HEK293T (cell line): Measurements from ENCODE around the gene GPD1L.

ENCODE experiments used
- BHLHE40 ChIP-seq: fragments of 450-650 bp; IDR thresholded peaks from 2 replicates; pipeline ENCODE4 v1.6.1; 2016; ENCODE audit warnings: mild to moderate bottlenecking, moderate library complexity, borderline replicate concordance
- FOXK2 ChIP-seq: fragments of 450-650 bp; IDR thresholded peaks from 2 replicates; pipeline ENCODE4 v1.6.1; 2016; ENCODE audit warnings: mild to moderate bottlenecking
- FOXM1 ChIP-seq: fragments of 450-650 bp; IDR thresholded peaks from 2 replicates; pipeline ENCODE4 v1.6.1; 2017; ENCODE audit warnings: mild to moderate bottlenecking, borderline replicate concordance
- HDGF ChIP-seq: fragments of 450-650 bp; IDR thresholded peaks from 2 replicates; pipeline ENCODE4 v1.6.1; 2017; ENCODE audit warnings: antibody characterized with exemption, borderline replicate concordance
- L3MBTL2 ChIP-seq: fragments of 450-650 bp; conservative IDR thresholded peaks from 2 replicates; pipeline ENCODE4 v1.6.1; 2016; ENCODE audit warnings: mild to moderate bottlenecking
- SP1 ChIP-seq: fragments of 450-650 bp; IDR thresholded peaks from 2 replicates; pipeline ENCODE4 v1.6.1; 2017
- TARDBP ChIP-seq: fragments of 450-650 bp; IDR thresholded peaks from 2 replicates; pipeline ENCODE4 v1.6.1; 2016

GRCh38 chr3:32154205-32154579 lies 47.8 kb downstream of the GPD1L start:
- TF ChIP-seq L3MBTL2 (no peak), FOXM1 (no peak), BHLHE40 (no peak), TARDBP (no peak), SP1 (no peak), HDGF (no peak), FOXK2 (no peak)
